ENCODE data around the gene PCF11. TPM values are rescaled to one million over a fixed set of nuclear protein-coding genes. Genes with fewer than 3 reads are reported as not detected.

PCF11 gene
- total RNA-seq, 1 donor from 2014 or later: 40.7 TPM

- no peaks in the 10 kb centered on the region for H3K27me3 ChIP-seq (ENCODE audit: insufficient read depth, low read length)
- FAIRE-seq (no peak), DNase-seq (ENCODE audit: low read depth) (no peak)
- Mint-ChIP-seq H3K27me3 (ENCODE audit: low read depth, unreplicated experiment) (no peaks in the 10 kb centered on the region), H3K36me3 (ENCODE audit: low read depth, unreplicated experiment) (peaks cover 1% of the 10 kb centered on the region), H3K27ac (ENCODE audit: unreplicated experiment) (peak overlapping the region; percentile 95), H3K4me1 (ENCODE audit: low read depth, unreplicated experiment) (peaks cover 20% of the 10 kb centered on the region), H3K9me3 (ENCODE audit: unreplicated experiment) (no peaks in the 10 kb centered on the region), H3K4me3 (ENCODE audit: unreplicated experiment) (peak overlapping the region; percentile 99)
- peaks cover 18% of the 10 kb centered on the region for H3K36me3 ChIP-seq (ENCODE audit: insufficient read depth, low read length)
- no peaks in the 10 kb centered on the region for H3K9me3 ChIP-seq (ENCODE audit: insufficient read depth, low read depth, low read length)
- H3K4me3 ChIP-seq (ENCODE audit: insufficient read depth, low read depth, low read length): peak overlapping the region; percentile 99
- peaks cover 15% of the 10 kb centered on the region for H3K4me1 ChIP-seq (ENCODE audit: insufficient read depth, low read length)
- H3K27ac ChIP-seq (ENCODE audit: low read depth, low read length): no peak overlapping the region
- no peak overlapping the region for H2AFZ ChIP-seq (ENCODE audit: low read depth, low read length)
- no peak for TF ChIP-seq EZH2 (IDR thresholded peaks at IDR 0.05; ENCODE audit: insufficient read depth, low read length)
- H4K20me1 ChIP-seq (ENCODE audit: insufficient read depth, low read length): peaks cover 7% of the 10 kb centered on the region
- peaks cover 35% of the 10 kb centered on the region for H3K79me2 ChIP-seq (ENCODE audit: insufficient read depth, low read length)
- peak overlapping the region; percentile 97 for H3K9ac ChIP-seq (ENCODE audit: low read length)
- H3K4me2 ChIP-seq (ENCODE audit: low read length): peak overlapping the region; percentile 96
Observed at GRCh38 chr11:83191986-83192385, 35.1 kb downstream of the PCF11 start.

- FAIRE-seq: no peak
- Histone ChIP-seq H3K79me2 (ENCODE audit: insufficient read depth, low read length) (peaks cover 41% of the 10 kb centered on the region), H3K9ac (ENCODE audit: low read length) (peak overlapping the region; percentile 97), H3K9me3 (ENCODE audit: insufficient read depth, low read depth, low read length) (no peaks in the 10 kb centered on the region), H2AFZ (ENCODE audit: low read depth, low read length) (peak overlapping the region; percentile 97), H3K27ac (ENCODE audit: low read depth, low read length) (peak overlapping the region; percentile 95), H3K4me1 (ENCODE audit: insufficient read depth, low read length) (peaks cover 15% of the 10 kb centered on the region), H3K4me2 (ENCODE audit: low read length) (peak overlapping the region; percentile 96), H3K4me3 (ENCODE audit: insufficient read depth, low read depth, low read length) (peak overlapping the region; percentile 99), H3K36me3 (ENCODE audit: insufficient read depth, low read length) (peaks cover 18% of the 10 kb centered on the region), H3K27me3 (ENCODE audit: insufficient read depth, low read length) (no peaks in the 10 kb centered on the region), H4K20me1 (ENCODE audit: insufficient read depth, low read length) (peaks cover 3% of the 10 kb centered on the region)
- H3K4me3 Mint-ChIP-seq (ENCODE audit: unreplicated experiment): peak overlapping the region; percentile 99
- no peak for DNase-seq (ENCODE audit: low read depth)
- peak overlapping the region; percentile 95 for H3K27ac Mint-ChIP-seq (ENCODE audit: unreplicated experiment)
- TF ChIP-seq CTCF (IDR thresholded peaks at IDR 0.05; ENCODE audit: insufficient read depth, low read depth, low read length) (no peak), EZH2 (IDR thresholded peaks at IDR 0.05; ENCODE audit: insufficient read depth, low read length) (no peak)
- H3K9me3 Mint-ChIP-seq (ENCODE audit: unreplicated experiment): no peaks in the 10 kb centered on the region
- peaks cover 1% of the 10 kb centered on the region for H3K36me3 Mint-ChIP-seq (ENCODE audit: low read depth, unreplicated experiment)
- H3K4me1 Mint-ChIP-seq (ENCODE audit: low read depth, unreplicated experiment): peaks cover 22% of the 10 kb centered on the region
- H3K27me3 Mint-ChIP-seq (ENCODE audit: low read depth, unreplicated experiment): no peaks in the 10 kb centered on the region
Observed at GRCh38 chr11:83192606-83193245, 35.8 kb downstream of the PCF11 start.

- FAIRE-seq (peak; percentile 85), DNase-seq (ENCODE audit: low read depth) (peak; percentile 91)
- TF ChIP-seq CTCF (IDR thresholded peaks at IDR 0.05; ENCODE audit: insufficient read depth, low read depth, low read length) (no peak), EZH2 (IDR thresholded peaks at IDR 0.05; ENCODE audit: insufficient read depth, low read length) (no peak)
- Histone ChIP-seq H3K36me3 (ENCODE audit: insufficient read depth, low read length) (peaks cover 18% of the 10 kb centered on the region), H3K4me1 (ENCODE audit: insufficient read depth, low read length) (peaks cover 15% of the 10 kb centered on the region), H4K20me1 (ENCODE audit: insufficient read depth, low read length) (peaks cover 3% of the 10 kb centered on the region), H3K4me3 (ENCODE audit: insufficient read depth, low read depth, low read length) (peak within 1 kb of the TSS; percentile 99), H3K9me3 (ENCODE audit: insufficient read depth, low read depth, low read length) (no peaks in the 10 kb centered on the region), H3K9ac (ENCODE audit: low read length) (peak within 1 kb of the TSS; percentile 97), H3K27ac (ENCODE audit: low read depth, low read length) (peak within 1 kb of the TSS; percentile 95), H3K79me2 (ENCODE audit: insufficient read depth, low read length) (peaks cover 41% of the 10 kb centered on the region), H3K27me3 (ENCODE audit: insufficient read depth, low read length) (no peaks in the 10 kb centered on the region), H3K4me2 (ENCODE audit: low read length) (peak within 1 kb of the TSS; percentile 96), H2AFZ (ENCODE audit: low read depth, low read length) (peak within 1 kb of the TSS; percentile 97)
- Mint-ChIP-seq H3K27me3 (ENCODE audit: low read depth, unreplicated experiment) (no peaks in the 10 kb centered on the region), H3K4me3 (ENCODE audit: unreplicated experiment) (peak within 1 kb of the TSS; percentile 99), H3K36me3 (ENCODE audit: low read depth, unreplicated experiment) (peaks cover 1% of the 10 kb centered on the region), H3K27ac (ENCODE audit: unreplicated experiment) (peak within 1 kb of the TSS; percentile 95), H3K9me3 (ENCODE audit: unreplicated experiment) (no peaks in the 10 kb centered on the region), H3K4me1 (ENCODE audit: low read depth, unreplicated experiment) (peaks cover 22% of the 10 kb centered on the region)
Observed at GRCh38 chr11:83193315-83194280, 36.7 kb downstream of the PCF11 start, which contains the start of gene ANKRD42. TSS of gene ANKRD42 (plus strand) at chr11:83193712. CDS start at chr11:83194671, 959 bp downstream.

Measured in astrocyte (in vitro differentiated cells and primary cell).